GM23338 (cell line): ENCODE measurements around the gene KHSRP. TPM values are rescaled to one million over a fixed set of nuclear protein-coding genes. Genes with fewer than 3 reads are reported as not detected.

Experiments used
- ATAC-seq: fragments of 200-7000 bp; cut with Tn5 transposase; 3 replicates; pipeline ENCODE4 v1.9.1; 2020
- DNase-seq: peaks from one replicate; pipeline ENCODE4 v3.0.0-alpha.2; 2015; ENCODE audit warnings: low spot score
- H2AFZ ChIP-seq: fragments of 200-600 bp; sonication (generic); 2 replicates; pipeline ENCODE4 v1.8.0; 2016; ENCODE audit warnings: antibody characterized with exemption, mild to moderate bottlenecking, moderate library complexity
- H3F3A ChIP-seq: fragments of 200-600 bp; sonication (generic); replicated peaks from 2 replicates; pipeline ENCODE4 v1.8.0; 2017; ENCODE audit warnings: antibody characterized with exemption, mixed run types, low read depth
- H3K27ac ChIP-seq: fragments of 200-600 bp; sonication (generic); 2 replicates; pipeline ENCODE4 v1.6.1; 2016; ENCODE audit warnings: low read depth
- H3K27me3 ChIP-seq: fragments of 200-600 bp; sonication (generic); 2 replicates; pipeline ENCODE4 v1.8.0; 2016; ENCODE audit warnings: mild to moderate bottlenecking, mixed run types, moderate library complexity; ENCODE audit not compliant: insufficient read depth
- H3K36me3 ChIP-seq: fragments of 200-600 bp; sonication (generic); 2 replicates; pipeline ENCODE4 v1.8.0; 2016; ENCODE audit warnings: mild to moderate bottlenecking; ENCODE audit not compliant: insufficient read depth
- H3K4me1 ChIP-seq: fragments of 200-600 bp; sonication (generic); 2 replicates; pipeline ENCODE4 v1.8.0; 2016; ENCODE audit warnings: mild to moderate bottlenecking, moderate library complexity; ENCODE audit not compliant: insufficient read depth
- H3K4me2 ChIP-seq: fragments of 200-600 bp; sonication (generic); 2 replicates; pipeline ENCODE4 v1.7.1; 2017; ENCODE audit warnings: mixed run types
- H3K4me3 ChIP-seq: fragments of 200-600 bp; sonication (generic); 2 replicates; pipeline ENCODE4 v1.6.1; 2016; ENCODE audit warnings: mixed run types
- H3K79me2 ChIP-seq: fragments of 200-600 bp; sonication (generic); replicated peaks from 2 replicates; pipeline ENCODE4 v1.8.0; 2017; ENCODE audit warnings: mild to moderate bottlenecking; ENCODE audit not compliant: insufficient read depth
- H3K9me2 ChIP-seq: fragments of 200-600 bp; sonication (generic); 2 replicates; pipeline ENCODE4 v1.8.0; 2017; ENCODE audit not compliant: insufficient read depth
- H4K20me1 ChIP-seq: fragments of 200-600 bp; sonication (generic); replicated peaks from 2 replicates; pipeline ENCODE4 v1.8.0; 2017; ENCODE audit warnings: mild to moderate bottlenecking; ENCODE audit not compliant: insufficient read depth
- H3K27ac Mint-ChIP-seq: 2 replicates; pipeline ENCODE4 v1.8.0; 2020; ENCODE audit warnings: inconsistent platforms, mild to moderate bottlenecking, moderate library complexity, mixed read lengths
- H3K27me3 Mint-ChIP-seq: 3 replicates; pipeline ENCODE4 v1.8.0; 2022; ENCODE audit warnings: low read depth, mild to moderate bottlenecking, moderate library complexity, mixed read lengths, inconsistent platforms; ENCODE audit not compliant: insufficient read depth, poor library complexity
- H3K36me3 Mint-ChIP-seq: 3 replicates; pipeline ENCODE4 v1.8.0; 2021; ENCODE audit warnings: low read depth, mild to moderate bottlenecking, inconsistent platforms, moderate library complexity, mixed read lengths
- H3K4me1 Mint-ChIP-seq: 3 replicates; pipeline ENCODE4 v1.8.0; 2020; ENCODE audit warnings: mild to moderate bottlenecking, inconsistent platforms, mixed read lengths
- H3K4me3 Mint-ChIP-seq: 3 replicates; pipeline ENCODE4 v1.8.0; 2021; ENCODE audit warnings: moderate library complexity, mild to moderate bottlenecking, inconsistent platforms, mixed read lengths
- H3K9me3 Mint-ChIP-seq: 3 replicates; pipeline ENCODE4 v1.8.0; 2020; ENCODE audit warnings: moderate library complexity, mild to moderate bottlenecking, inconsistent platforms, mixed read lengths
- EZH2 ChIP-seq: fragments of 200-600 bp; sonication (generic); IDR thresholded peaks from one replicate; pipeline ENCODE4 v1.8.0; 2017; ENCODE audit warnings: antibody characterized with exemption, mild to moderate bottlenecking, low read depth; ENCODE audit not compliant: unreplicated experiment
- JUNB ChIP-seq: IDR thresholded peaks from one replicate; pipeline ENCODE4 v1.6.1; 2016; ENCODE audit warnings: antibody characterized with exemption; ENCODE audit not compliant: unreplicated experiment
- POLR2AphosphoS5 ChIP-seq: IDR thresholded peaks from 2 replicates; pipeline ENCODE4 v1.6.1; 2016; ENCODE audit warnings: antibody characterized with exemption, low read depth
- STAT1 ChIP-seq: IDR thresholded peaks from one replicate; pipeline ENCODE4 v1.6.1; 2016; ENCODE audit warnings: antibody characterized with exemption; ENCODE audit not compliant: unreplicated experiment
- ZNF114 ChIP-seq: fragments of 250-450 bp; sonication (Bioruptor Pico); IDR thresholded peaks from 2 replicates; pipeline ENCODE4 v1.5.0; 2020; ENCODE audit warnings: mild to moderate bottlenecking, moderate library complexity
- polyA plus RNA-seq: library from polyadenylated mRNA; unstranded; fragments of >200 nt; fragmentation: Nextera tagmentation; extraction: Ambion mirVana; gene quantifications from 2 replicates; pipeline ENCODE4 v1.2.1, GENCODE V29; 2016
- total RNA-seq: library from RNA; depleted of rRNA; stranded (reverse); fragments of >200 nt; shearing (Covaris generic); gene quantifications from 2 replicates; pipeline ENCODE4 v1.2.3, GENCODE V29; 2014
- TF ChIP-seq, protein P1 (sequence below): IDR thresholded peaks from 2 replicates; pipeline ENCODE4 v1.6.1; 2016; ENCODE audit warnings: antibody characterized with exemption
- TF ChIP-seq, protein P2 (sequence below): fragments of 250-450 bp; sonication (Bioruptor Pico); IDR thresholded peaks from 2 replicates; pipeline ENCODE4 v1.5.0; 2020; ENCODE audit warnings: mild to moderate bottlenecking, moderate library complexity

The KHSRP gene
- total and polyA plus RNA-seq, 2 experiments from 2014 or later: 129 to 359 TPM

DNA sequence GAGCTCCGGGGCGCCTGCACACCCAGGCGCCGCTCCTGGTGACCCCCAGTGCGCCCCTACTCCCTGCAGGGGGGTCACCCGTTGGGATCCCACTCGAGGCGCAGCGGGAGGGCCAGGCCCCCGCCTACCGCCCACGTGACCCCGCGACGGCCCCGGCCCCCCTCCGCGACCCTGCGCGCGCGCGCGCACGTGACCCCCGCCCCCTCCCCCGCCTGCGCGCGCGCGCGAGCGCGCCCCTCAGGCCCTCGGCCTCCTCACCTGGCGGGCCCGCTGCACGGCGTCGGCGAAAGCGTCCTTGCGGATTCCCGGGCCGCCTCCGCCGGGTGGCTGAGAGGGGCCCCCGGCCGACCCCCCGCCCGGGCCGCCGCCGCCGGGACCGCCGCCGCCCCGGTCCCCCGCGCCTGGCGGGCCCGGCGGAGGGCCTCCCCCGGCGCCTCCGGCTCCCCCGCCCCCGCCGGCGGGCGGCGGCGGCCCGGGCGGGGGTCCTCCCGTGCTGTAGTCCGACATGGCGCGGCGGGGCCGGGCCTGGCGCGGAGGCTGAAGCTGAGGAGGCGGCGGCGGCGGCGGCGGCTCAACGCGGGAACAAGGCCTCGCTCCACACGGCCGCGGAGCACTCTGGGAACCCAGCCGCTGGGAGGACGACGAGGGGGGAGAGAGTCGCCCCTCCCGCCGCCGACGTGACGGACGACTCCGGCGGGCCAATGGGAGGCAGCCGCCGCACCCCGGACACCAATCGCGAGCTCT is at the start of gene KHSRP (continued):
- TF ChIP-seq EZH2 (no peak), ZNF114 (CRISPR knock-in tag) (no peak), POLR2AphosphoS5 (peak; percentile 83)

DNA sequence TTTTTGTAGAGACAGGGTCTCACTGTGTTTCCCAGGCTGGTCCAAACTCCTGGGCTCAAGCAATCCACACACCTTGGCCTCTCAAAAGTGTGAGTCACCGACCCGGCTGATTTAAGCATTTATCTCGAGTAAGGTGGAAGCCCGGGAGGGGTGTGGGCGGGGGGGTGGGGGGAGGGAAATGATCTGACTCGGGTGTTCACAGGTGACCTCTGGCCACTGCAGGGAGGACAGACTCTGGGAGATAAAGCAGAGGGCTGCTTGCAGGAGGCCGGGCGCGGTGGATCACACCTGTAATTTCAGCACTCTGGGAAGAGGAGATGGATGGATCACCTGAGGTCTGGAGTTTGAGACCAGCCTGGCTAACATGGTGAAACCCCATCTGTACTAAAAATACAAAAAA is 49.0 kb upstream of the KHSRP start:
- Mint-ChIP-seq H3K4me1 (peaks cover 10% of the 10 kb centered on the region; the same call in 2 of the 3 replicates), H3K9me3 (no peaks in the 10 kb centered on the region), H3K27ac (no peak overlapping the region), H3K27me3 (peaks cover 9% of the 10 kb centered on the region), H3K36me3 (no peaks in the 10 kb centered on the region), H3K4me3 (no peak overlapping the region)
- Histone ChIP-seq H3K27me3 (peaks cover 14% of the 10 kb centered on the region), H3K27ac (no peak overlapping the region), H3K4me3 (no peak overlapping the region), H3K4me2 (no peak overlapping the region), H3K79me2 (no peaks in the 10 kb centered on the region), H4K20me1 (no peaks in the 10 kb centered on the region), H3F3A (no peaks in the 10 kb centered on the region), H3K9me2 (no peaks in the 10 kb centered on the region), H3K4me1 (no peaks in the 10 kb centered on the region; the same call in 1 of the 2 replicates), H3K36me3 (no peaks in the 10 kb centered on the region), H2AFZ (no peak overlapping the region)
- TF ChIP-seq, protein P1, sequence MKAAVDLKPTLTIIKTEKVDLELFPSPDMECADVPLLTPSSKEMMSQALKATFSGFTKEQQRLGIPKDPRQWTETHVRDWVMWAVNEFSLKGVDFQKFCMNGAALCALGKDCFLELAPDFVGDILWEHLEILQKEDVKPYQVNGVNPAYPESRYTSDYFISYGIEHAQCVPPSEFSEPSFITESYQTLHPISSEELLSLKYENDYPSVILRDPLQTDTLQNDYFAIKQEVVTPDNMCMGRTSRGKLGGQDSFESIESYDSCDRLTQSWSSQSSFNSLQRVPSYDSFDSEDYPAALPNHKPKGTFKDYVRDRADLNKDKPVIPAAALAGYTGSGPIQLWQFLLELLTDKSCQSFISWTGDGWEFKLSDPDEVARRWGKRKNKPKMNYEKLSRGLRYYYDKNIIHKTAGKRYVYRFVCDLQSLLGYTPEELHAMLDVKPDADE: no peak
- TF ChIP-seq STAT1 (no peak), EZH2 (no peak), JUNB (no peak)
- TF ChIP-seq, protein P2, sequence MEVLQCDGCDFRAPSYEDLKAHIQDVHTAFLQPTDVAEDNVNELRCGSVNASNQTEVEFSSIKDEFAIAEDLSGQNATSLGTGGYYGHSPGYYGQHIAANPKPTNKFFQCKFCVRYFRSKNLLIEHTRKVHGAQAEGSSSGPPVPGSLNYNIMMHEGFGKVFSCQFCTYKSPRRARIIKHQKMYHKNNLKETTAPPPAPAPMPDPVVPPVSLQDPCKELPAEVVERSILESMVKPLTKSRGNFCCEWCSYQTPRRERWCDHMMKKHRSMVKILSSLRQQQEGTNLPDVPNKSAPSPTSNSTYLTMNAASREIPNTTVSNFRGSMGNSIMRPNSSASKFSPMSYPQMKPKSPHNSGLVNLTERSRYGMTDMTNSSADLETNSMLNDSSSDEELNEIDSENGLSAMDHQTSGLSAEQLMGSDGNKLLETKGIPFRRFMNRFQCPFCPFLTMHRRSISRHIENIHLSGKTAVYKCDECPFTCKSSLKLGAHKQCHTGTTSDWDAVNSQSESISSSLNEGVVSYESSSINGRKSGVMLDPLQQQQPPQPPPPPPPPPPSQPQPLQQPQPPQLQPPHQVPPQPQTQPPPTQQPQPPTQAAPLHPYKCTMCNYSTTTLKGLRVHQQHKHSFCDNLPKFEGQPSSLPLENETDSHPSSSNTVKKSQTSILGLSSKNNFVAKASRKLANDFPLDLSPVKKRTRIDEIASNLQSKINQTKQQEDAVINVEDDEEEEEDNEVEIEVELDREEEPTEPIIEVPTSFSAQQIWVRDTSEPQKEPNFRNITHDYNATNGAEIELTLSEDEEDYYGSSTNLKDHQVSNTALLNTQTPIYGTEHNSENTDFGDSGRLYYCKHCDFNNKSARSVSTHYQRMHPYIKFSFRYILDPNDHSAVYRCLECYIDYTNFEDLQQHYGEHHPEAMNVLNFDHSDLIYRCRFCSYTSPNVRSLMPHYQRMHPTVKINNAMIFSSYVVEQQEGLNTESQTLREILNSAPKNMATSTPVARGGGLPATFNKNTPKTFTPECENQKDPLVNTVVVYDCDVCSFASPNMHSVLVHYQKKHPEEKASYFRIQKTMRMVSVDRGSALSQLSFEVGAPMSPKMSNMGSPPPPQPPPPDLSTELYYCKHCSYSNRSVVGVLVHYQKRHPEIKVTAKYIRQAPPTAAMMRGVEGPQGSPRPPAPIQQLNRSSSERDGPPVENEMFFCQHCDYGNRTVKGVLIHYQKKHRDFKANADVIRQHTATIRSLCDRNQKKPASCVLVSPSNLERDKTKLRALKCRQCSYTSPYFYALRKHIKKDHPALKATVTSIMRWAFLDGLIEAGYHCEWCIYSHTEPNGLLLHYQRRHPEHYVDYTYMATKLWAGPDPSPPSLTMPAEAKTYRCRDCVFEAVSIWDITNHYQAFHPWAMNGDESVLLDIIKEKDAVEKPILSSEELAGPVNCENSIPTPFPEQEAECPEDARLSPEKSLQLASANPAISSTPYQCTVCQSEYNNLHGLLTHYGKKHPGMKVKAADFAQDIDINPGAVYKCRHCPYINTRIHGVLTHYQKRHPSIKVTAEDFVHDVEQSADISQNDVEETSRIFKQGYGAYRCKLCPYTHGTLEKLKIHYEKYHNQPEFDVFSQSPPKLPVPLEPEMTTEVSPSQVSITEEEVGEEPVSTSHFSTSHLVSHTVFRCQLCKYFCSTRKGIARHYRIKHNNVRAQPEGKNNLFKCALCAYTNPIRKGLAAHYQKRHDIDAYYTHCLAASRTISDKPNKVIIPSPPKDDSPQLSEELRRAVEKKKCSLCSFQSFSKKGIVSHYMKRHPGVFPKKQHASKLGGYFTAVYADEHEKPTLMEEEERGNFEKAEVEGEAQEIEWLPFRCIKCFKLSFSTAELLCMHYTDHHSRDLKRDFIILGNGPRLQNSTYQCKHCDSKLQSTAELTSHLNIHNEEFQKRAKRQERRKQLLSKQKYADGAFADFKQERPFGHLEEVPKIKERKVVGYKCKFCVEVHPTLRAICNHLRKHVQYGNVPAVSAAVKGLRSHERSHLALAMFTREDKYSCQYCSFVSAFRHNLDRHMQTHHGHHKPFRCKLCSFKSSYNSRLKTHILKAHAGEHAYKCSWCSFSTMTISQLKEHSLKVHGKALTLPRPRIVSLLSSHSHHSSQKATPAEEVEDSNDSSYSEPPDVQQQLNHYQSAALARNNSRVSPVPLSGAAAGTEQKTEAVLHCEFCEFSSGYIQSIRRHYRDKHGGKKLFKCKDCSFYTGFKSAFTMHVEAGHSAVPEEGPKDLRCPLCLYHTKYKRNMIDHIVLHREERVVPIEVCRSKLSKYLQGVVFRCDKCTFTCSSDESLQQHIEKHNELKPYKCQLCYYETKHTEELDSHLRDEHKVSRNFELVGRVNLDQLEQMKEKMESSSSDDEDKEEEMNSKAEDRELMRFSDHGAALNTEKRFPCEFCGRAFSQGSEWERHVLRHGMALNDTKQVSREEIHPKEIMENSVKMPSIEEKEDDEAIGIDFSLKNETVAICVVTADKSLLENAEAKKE: no peak
- no peak for ATAC-seq
- no peak for DNase-seq
